Skeletal muscle tissue (tissue), 4 donors: ENCODE data around the gene PPM1M. TPM values are rescaled to one million over a fixed set of nuclear protein-coding genes. Genes with fewer than 3 reads are reported as not detected.

Experiments used
- H3K27ac ChIP-seq: one replicate; pipeline ENCODE4 v1.7.0; 2013; ENCODE audit warnings: mild to moderate bottlenecking, low read depth, low read length, inconsistent platforms
- H3K27me3 ChIP-seq, 3 donors: one replicate each; pipeline ENCODE4 v1.7.0; 2013; ENCODE audit warnings: low read length in 3 of 3; ENCODE audit not compliant: control insufficient read depth in 3 of 3, insufficient read depth in 3 of 3
- H3K36me3 ChIP-seq, 3 donors: one replicate each; pipeline ENCODE4 v1.7.0; 2013; ENCODE audit warnings: low read length in 3 of 3; ENCODE audit not compliant: control insufficient read depth in 3 of 3, insufficient read depth in 3 of 3
- H3K4me1 ChIP-seq, 3 donors: one replicate each; pipeline ENCODE4 v1.7.0; 2013; ENCODE audit warnings: low read length in 3 of 3, mild to moderate bottlenecking in 3 of 3; ENCODE audit not compliant: control insufficient read depth in 3 of 3, insufficient read depth in 3 of 3
- H3K4me3 ChIP-seq, 3 donors: one replicate each; pipeline ENCODE4 v1.7.0; 2013; ENCODE audit warnings: low read length in 3 of 3
- H3K9ac ChIP-seq, 3 donors: one replicate each; pipeline ENCODE4 v1.7.0; 2013; ENCODE audit warnings: low read length in 3 of 3, mild to moderate bottlenecking in 3 of 3, moderate library complexity in 2 of 3, low read depth in 1 of 3
- H3K9me3 ChIP-seq, 3 donors: one replicate each; pipeline ENCODE4 v1.7.0; 2013; ENCODE audit warnings: low read length in 3 of 3; ENCODE audit not compliant: control insufficient read depth in 3 of 3
- total RNA-seq: library from RNA; depleted of rRNA; stranded (reverse); fragments of >200 nt; gene quantifications from one replicate; pipeline ENCODE4 v1.2.3, GENCODE V29; 2014
- donor health status: Osteomylitis.

The PPM1M gene
- total RNA-seq, 1 donor from 2014 or later: 8.4 TPM

DNA sequence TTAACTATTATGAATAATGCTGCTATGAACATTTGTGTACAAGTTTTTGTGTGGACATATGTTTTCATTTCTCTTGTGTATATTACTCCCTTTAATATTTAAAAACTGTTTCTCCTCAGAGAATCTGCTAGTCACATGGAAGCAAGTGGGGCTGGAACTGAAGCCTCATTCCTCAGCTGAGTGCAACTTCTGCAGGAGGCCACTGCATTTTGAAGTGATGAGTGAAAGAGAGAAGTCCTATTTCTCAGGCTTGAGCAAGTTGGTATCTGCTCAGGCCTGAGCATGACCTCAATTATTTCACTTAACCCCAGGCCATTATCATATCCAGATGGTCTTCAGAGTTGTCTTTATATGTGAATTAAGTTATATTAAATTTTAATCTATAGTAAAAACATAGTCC lies 31.7 kb upstream of the PPM1M start:
- H3K27ac ChIP-seq: no peak overlapping the region
- H3K4me3 ChIP-seq: no peak overlapping the region
- H3K36me3 ChIP-seq: peaks cover 61 to 62% (median 62%) of the 10 kb centered on the region in 3 donors
- peaks cover 20 to 26% (median 25%) of the 10 kb centered on the region in 3 donors for H3K4me1 ChIP-seq
- no peaks in the 10 kb centered on the region for H3K27me3 ChIP-seq
- no peaks in the 10 kb centered on the region for H3K9me3 ChIP-seq
- H3K9ac ChIP-seq: no peak overlapping the region

DNA sequence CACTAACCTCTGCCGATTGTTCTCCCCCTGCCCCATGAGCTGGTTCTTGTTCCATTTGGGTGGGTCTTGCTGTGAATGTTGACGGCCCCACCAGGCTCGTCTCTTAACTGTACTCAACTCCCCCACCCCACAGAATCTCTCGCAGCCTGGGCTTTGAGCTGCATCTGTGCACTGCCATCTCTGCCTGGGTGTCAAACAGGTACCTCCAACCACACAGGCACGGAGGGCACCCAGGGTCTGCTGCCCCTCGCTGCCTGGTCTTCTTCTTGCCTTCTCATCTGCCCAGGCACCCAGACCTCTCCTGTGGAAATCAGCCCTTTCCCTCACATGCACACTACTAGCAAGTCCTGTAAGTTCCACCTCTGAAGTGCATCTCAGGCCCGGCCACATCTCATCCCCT lies 30.2 kb upstream of the PPM1M start:
- H3K4me1 ChIP-seq: peaks cover 20 to 30% (median 25%) of the 10 kb centered on the region in 3 donors
- no peak overlapping the region for H3K4me3 ChIP-seq
- H3K36me3 ChIP-seq: peaks cover 49 to 51% (median 50%) of the 10 kb centered on the region in 3 donors
- no peak overlapping the region for H3K9ac ChIP-seq
- H3K9me3 ChIP-seq: no peaks in the 10 kb centered on the region
- no peak overlapping the region for H3K27ac ChIP-seq
- no peaks in the 10 kb centered on the region for H3K27me3 ChIP-seq

DNA sequence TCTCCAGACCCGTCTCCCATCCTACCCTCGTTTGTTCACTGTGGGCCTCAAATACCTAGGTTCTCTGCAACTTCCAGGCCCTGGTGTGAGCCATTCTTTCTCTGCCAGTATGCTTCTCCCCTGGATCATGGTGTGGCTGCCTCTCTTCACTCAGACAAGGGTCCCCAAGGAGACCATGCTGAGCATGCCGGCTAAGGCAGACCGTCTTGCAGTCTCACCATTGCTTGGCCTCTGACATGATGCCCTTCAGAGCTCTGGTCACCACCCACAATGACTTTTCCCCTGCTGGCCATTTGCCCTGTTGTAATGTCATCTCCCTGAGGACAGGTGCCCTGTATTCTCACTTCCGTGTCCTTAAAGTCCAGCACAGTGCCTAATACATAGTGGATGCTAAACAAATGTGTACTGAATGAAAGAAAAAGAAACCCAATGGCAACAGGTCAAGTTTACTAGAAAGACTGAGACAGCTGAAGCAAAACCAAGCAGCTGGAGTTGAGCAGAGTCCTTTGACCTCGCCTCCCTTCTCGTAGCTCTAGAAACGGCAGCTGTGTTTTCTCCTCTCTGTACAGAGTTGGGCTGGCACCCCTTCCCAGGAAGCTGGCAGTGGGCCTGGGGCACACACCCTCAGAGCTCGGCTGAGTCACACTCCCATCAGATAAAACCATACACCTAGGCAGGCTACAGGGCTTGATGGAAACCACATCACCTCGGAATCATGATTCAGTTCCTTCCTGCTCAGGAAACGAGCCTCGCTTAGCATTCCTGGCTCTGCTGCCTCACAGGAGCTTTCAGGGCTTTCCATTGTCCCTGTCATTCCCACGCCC lies 28.8 kb upstream of the PPM1M start:
- Histone ChIP-seq H3K4me3 (peak overlapping the region in 2 of 3 donors; percentile 44 to 54), H3K27ac (peak overlapping the region; percentile 54), H3K9me3 (no peaks in the 10 kb centered on the region), H3K4me1 (peaks cover 33 to 40% (median 39%) of the 10 kb centered on the region in 3 donors), H3K9ac (peak overlapping the region in 2 of 3 donors; percentile 22 to 57), H3K36me3 (peaks cover 35 to 36% (median 36%) of the 10 kb centered on the region in 3 donors), H3K27me3 (no peaks in the 10 kb centered on the region)

DNA sequence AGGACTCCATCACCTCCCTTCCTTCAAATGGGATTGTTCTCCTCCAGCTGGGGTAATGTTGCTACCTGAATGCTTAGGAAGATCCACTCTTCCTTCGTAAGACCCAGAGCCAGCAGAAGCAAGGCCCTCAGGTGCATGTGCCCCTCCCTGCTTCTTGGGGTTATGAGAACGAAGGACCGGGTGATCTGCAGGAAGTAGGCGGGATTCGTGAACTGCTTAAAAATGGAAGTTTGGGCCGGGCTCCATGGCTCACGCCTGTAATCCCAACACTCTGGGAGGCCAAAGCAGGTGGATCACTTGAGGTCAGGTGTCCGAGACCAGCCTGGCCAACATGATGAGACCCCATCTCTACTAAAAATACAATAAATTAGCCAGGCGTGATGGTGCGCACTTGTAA lies 28.2 kb upstream of the PPM1M start:
- Histone ChIP-seq H3K4me1 (peaks cover 39 to 44% (median 42%) of the 10 kb centered on the region in 3 donors), H3K27ac (peak overlapping the region; percentile 54), H3K36me3 (peaks cover 29 to 33% (median 30%) of the 10 kb centered on the region in 3 donors), H3K27me3 (no peaks in the 10 kb centered on the region), H3K4me3 (peak overlapping the region in 1 of 3 donors; percentile 35), H3K9ac (peak overlapping the region in 1 of 3 donors; percentile 57), H3K9me3 (no peaks in the 10 kb centered on the region)

DNA sequence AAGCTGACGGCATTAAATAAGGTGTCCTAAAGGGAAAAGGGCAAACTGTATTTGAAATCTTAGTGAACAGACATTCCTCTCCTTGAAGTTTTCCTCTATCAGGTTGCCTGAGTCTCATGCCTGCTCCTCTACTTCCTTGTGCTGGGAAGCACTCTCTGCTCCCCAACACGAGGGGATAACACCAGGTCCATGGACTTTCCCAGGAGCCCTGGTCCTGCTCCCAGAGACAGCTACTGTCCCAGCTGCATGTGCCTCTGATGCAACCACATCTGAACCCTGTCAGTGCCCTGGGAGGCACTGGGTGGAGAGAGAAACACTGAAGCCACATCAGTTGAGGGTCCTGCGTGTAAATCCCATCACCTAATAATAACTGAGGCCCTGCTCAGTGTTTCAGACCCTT lies 27.5 kb upstream of the PPM1M start:
- H3K9me3 ChIP-seq: no peaks in the 10 kb centered on the region
- no peak overlapping the region for H3K4me3 ChIP-seq
- H3K27me3 ChIP-seq: no peaks in the 10 kb centered on the region
- H3K4me1 ChIP-seq: peaks cover 42 to 44% (median 43%) of the 10 kb centered on the region in 3 donors
- peak overlapping the region in 1 of 3 donors; percentile 40 for H3K9ac ChIP-seq
- H3K27ac ChIP-seq: peak overlapping the region; percentile 54
- peaks cover 25 to 34% (median 26%) of the 10 kb centered on the region in 3 donors for H3K36me3 ChIP-seq

DNA sequence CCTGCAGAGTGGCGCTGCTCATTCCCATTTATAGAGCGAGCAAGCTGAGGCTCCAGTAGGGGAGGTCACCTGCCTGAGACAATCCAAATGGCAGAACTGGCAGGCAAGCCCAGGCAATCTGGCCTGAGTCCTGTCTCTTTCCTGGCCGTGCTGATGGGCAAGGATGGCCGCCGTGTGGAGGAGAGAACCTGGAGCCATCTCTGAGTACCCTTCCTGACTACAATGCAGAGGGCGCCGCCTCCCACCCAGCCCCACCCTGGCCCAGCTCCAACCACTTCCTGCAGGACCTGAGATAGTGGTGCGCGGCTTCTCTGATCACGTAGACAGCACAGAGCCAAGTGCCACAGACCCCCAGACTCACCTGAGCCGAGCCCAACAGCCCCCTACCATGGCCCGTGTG lies 27.1 kb upstream of the PPM1M start:
- Histone ChIP-seq H3K4me3 (peak overlapping the region in 1 of 3 donors; percentile 13), H3K9me3 (no peaks in the 10 kb centered on the region), H3K4me1 (peaks cover 42 to 44% (median 43%) of the 10 kb centered on the region in 3 donors), H3K9ac (peak overlapping the region in 1 of 3 donors; percentile 40), H3K27ac (peak overlapping the region; percentile 54), H3K36me3 (peaks cover 22 to 31% (median 22%) of the 10 kb centered on the region in 3 donors), H3K27me3 (no peaks in the 10 kb centered on the region)

DNA sequence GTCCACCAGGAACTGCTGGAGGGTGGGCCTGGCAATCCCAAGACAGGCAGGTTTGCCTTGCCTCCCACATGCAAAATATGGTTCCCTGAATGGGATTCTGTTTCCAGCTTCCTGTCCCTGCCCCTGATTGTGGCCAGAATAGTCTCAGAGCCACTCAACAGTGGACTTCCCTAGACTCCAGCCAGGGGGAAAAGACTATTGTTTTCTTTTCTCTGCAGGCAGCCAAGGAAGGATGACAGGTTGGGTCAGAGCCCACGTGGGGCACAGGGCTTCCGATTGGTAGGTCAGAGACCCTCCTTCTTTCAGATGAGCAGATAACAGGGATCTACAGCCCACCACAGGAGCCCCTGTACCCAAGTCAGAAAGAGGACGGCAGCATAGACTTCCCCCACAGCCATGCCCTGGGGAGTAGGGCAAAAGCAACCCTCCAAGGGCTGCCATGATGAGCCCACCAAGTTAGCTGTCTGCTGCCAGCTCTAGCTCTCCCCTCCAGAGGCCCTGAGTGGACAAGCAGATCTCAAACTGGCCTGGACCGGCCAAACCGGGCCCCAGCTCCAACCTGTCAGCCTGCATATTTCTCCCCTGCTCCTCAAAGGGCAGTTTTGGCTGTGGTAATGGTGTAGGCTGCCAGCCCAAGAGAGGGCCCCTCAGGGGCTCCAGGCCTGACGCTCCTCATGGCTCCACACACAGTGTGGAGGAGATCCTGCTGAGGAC lies 26.5 kb upstream of the PPM1M start:
- Histone ChIP-seq H3K9me3 (no peaks in the 10 kb centered on the region), H3K27me3 (no peaks in the 10 kb centered on the region), H3K27ac (peak overlapping the region; percentile 21), H3K9ac (no peak overlapping the region), H3K4me3 (peak overlapping the region in 1 of 3 donors; percentile 13), H3K4me1 (peaks cover 42 to 44% (median 43%) of the 10 kb centered on the region in 3 donors), H3K36me3 (peaks cover 16 to 24% (median 17%) of the 10 kb centered on the region in 3 donors)

DNA sequence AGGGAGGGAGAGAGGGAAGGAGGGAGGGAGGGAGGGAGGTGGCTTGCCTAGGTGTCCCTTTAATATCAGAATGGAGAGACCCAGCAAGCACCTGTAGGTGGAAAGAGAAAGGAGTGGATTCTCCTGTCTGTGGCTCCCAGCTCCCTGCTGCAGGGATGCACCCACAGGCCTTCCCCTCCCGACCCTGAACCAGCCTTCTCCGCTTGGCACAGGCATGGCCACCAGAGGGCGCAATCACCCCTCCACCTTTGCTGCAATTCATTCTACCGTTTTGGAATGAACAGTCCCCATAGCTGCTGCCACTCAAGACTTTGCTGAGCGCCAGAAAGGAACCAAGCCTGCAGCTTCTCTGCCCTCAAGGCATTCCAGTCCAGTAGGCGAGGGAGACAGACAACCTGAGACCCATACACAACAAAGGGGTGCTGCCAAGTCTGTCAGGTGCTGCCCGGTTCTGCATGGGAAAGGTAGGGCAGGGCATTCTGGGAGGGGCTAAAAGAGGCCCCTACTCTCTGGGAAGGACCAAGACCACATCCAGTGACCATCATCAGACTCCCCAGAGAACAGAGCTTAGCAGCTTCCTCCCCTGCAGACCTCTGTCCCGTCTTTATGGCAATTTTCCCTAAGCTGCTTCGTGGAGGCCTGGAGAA lies 25.1 kb upstream of the PPM1M start:
- Histone ChIP-seq H3K36me3 (peaks cover 1 to 10% (median 3%) of the 10 kb centered on the region in 3 donors), H3K9ac (peak overlapping the region in 1 of 3 donors; percentile 51), H3K27me3 (no peaks in the 10 kb centered on the region), H3K9me3 (no peaks in the 10 kb centered on the region), H3K27ac (no peak overlapping the region), H3K4me1 (peaks cover 40 to 44% (median 43%) of the 10 kb centered on the region in 3 donors), H3K4me3 (no peak overlapping the region)

DNA sequence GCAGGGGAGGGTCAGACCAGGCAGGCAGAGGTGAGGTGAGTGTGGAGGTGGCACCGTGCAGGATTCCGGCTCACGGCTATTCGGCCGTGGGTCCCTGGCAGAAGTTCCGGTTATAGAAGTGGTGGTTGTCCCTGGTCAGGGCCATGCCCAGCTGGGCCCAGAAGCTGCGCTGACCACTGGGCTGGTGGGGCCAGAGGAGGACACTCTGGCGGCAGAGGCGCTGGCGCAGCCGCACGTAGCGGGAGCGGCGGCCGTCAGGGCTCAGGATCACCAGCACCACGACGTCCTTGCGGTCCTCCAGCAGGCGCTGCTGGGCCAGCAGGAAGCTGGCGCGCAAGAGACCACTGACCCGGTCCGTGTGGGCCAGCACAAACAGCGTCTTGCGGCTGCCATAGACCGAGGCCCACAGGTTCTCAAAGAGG lies 24.4 kb upstream of the PPM1M start:
- H3K4me3 ChIP-seq: no peak overlapping the region
- peak overlapping the region in 1 of 3 donors; percentile 51 for H3K9ac ChIP-seq
- no peaks in the 10 kb centered on the region for H3K9me3 ChIP-seq
- peaks cover 0 to 9% (median 0%) of the 10 kb centered on the region in 3 donors for H3K36me3 ChIP-seq
- H3K27ac ChIP-seq: no peak overlapping the region
- no peaks in the 10 kb centered on the region for H3K27me3 ChIP-seq
- H3K4me1 ChIP-seq: peaks cover 35 to 43% (median 40%) of the 10 kb centered on the region in 3 donors
